Panc1 (cell line): ENCODE measurements around the gene RAET1E. TPM values are rescaled to one million over a fixed set of nuclear protein-coding genes. Genes with fewer than 3 reads are reported as not detected.

Source experiments
- ATAC-seq: fragments of 200-7000 bp; cut with Tn5 transposase; 2 replicates; pipeline ENCODE4 v1.9.1; 2020; ENCODE audit warnings: mild to moderate bottlenecking, moderate library complexity
- BruUV-seq: library from RNA; stranded (reverse); fragments of 400-500 nt; replicated peaks from 2 replicates; lab custom pipeline; 2021; lab: Mats Ljungman, UMichigan
- CTCF ChIA-PET: fragments of 300-600 bp; sonication (Branson Sonifier 250); formaldehyde crosslinking; loops from one replicate; lab custom pipeline; 2022; ENCODE audit warnings: antibody characterized with exemption; lab: Charles Lee
- POLR2A ChIA-PET: fragments of 300-600 bp; sonication (Branson Sonifier 250); formaldehyde crosslinking; loops from one replicate; lab custom pipeline; 2022; ENCODE audit warnings: antibody characterized with exemption; lab: Charles Lee
- DNase-seq: peaks from one replicate; pipeline ENCODE4 v3.0.0-alpha.2; 2010; ENCODE audit warnings: low read depth, low spot score
- H3K27ac ChIP-seq: 2 replicates; pipeline ENCODE4 v1.5.1; 2011; ENCODE audit warnings: mild to moderate bottlenecking, low read length, inconsistent platforms
- H3K27me3 ChIP-seq: fragments of 200-500 bp; sonication (Bioruptor generic); 2 replicates; pipeline ENCODE4 v1.6.0; 2014; ENCODE audit warnings: low read length, inconsistent platforms; ENCODE audit not compliant: control insufficient read depth, insufficient read depth
- H3K36me3 ChIP-seq: fragments of 200-500 bp; sonication (Bioruptor generic); 2 replicates; pipeline ENCODE4 v1.5.1; 2014; ENCODE audit warnings: inconsistent platforms, mild to moderate bottlenecking, low read length, moderate library complexity; ENCODE audit not compliant: control insufficient read depth, insufficient read depth
- H3K4me1 ChIP-seq: 2 replicates; pipeline ENCODE4 v1.5.1; 2011; ENCODE audit warnings: inconsistent platforms, mild to moderate bottlenecking, low read length, moderate library complexity; ENCODE audit not compliant: control insufficient read depth, insufficient read depth
- H3K4me3 ChIP-seq, 2 experiments: 2 replicates each; pipeline ENCODE4 v1.5.1; 2011 to 2012; ENCODE audit warnings: low read depth in 2 of 2, low read length in 2 of 2, mild to moderate bottlenecking in 2 of 2, inconsistent platforms in 1 of 2, moderate library complexity in 1 of 2
- H3K9me3 ChIP-seq: fragments of 200-500 bp; sonication (Bioruptor generic); 2 replicates; pipeline ENCODE4 v1.5.1; 2014; ENCODE audit warnings: low read depth, mild to moderate bottlenecking, inconsistent platforms, low read length, moderate library complexity; ENCODE audit not compliant: control insufficient read depth, insufficient read depth
- POLR2AphosphoS5 ChIP-seq: IDR thresholded peaks from 2 replicates; pipeline ENCODE4 v1.6.1; 2012; ENCODE audit warnings: mild to moderate bottlenecking, low read depth, low read length, moderate library complexity
- SIN3A ChIP-seq: IDR thresholded peaks from 2 replicates; pipeline ENCODE4 v1.6.1; 2012; ENCODE audit warnings: low read depth, mild to moderate bottlenecking, low read length, moderate library complexity, borderline replicate concordance; ENCODE audit not compliant: insufficient read depth
- TCF7L2 ChIP-seq: IDR thresholded peaks from 2 replicates; pipeline ENCODE4 v1.6.1; 2011; ENCODE audit warnings: mild to moderate bottlenecking, low read depth, low read length, inconsistent platforms
- in situ Hi-C: cut with HindIII; loops from 2 replicates; pipeline ENCODE4 v1.10.0; 2016; ENCODE audit warnings: low sequenced_read_pairs, low pct_unique_long_range_greater_than_20kb
- intact Hi-C: fragments of 100-400 bp; cut with micrococcal nuclease; formaldehyde crosslinking; loops from one replicate; pipeline ENCODE4 v1.10.0; 2022; ENCODE audit not compliant: unreplicated experiment
- total RNA-seq: library from RNA; stranded (reverse); gene quantifications from one replicate; pipeline ENCODE4 v1.2.1, GENCODE V29; 2021; ENCODE audit not compliant: unreplicated experiment
- TF ChIP-seq, protein P1 (sequence below): fragments of 450-650 bp; IDR thresholded peaks from 2 replicates; pipeline ENCODE4 v1.5.1; 2017; ENCODE audit warnings: mild to moderate bottlenecking
- TF ChIP-seq, protein P2 (sequence below), 2 experiments: IDR thresholded peaks; 2 replicates each; pipeline ENCODE4 v1.6.1; 2011 to 2012; ENCODE audit warnings: low read depth in 2 of 2, control low read depth in 1 of 2, low read length in 1 of 2, mild to moderate bottlenecking in 1 of 2, moderate library complexity in 1 of 2; ENCODE audit not compliant: insufficient read depth in 1 of 2

The RAET1E gene
- total RNA-seq, 1 experiment from 2014 or later = 1.8 TPM

DNA sequence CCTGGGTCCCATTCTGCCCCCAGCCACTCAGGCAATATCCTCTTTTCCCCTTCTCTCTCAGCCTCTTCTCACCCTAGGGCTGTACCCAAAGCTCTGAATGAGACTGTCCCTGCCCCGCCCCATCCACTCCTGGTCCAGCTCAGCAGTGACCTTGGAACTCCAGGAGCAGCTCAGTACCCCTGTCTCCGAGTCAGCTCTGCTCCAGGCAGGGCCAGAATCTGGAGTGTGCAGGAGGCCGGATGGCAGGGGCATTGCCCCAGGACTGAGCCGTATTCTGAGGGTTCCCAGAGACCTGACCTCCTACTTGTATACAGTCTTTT lies 27.0 kb upstream of the RAET1E start:
- POLR2A ChIA-PET = no interaction called here
- no peak overlapping the region; a peak in 1 of 4 replicates for H3K4me3 ChIP-seq

DNA sequence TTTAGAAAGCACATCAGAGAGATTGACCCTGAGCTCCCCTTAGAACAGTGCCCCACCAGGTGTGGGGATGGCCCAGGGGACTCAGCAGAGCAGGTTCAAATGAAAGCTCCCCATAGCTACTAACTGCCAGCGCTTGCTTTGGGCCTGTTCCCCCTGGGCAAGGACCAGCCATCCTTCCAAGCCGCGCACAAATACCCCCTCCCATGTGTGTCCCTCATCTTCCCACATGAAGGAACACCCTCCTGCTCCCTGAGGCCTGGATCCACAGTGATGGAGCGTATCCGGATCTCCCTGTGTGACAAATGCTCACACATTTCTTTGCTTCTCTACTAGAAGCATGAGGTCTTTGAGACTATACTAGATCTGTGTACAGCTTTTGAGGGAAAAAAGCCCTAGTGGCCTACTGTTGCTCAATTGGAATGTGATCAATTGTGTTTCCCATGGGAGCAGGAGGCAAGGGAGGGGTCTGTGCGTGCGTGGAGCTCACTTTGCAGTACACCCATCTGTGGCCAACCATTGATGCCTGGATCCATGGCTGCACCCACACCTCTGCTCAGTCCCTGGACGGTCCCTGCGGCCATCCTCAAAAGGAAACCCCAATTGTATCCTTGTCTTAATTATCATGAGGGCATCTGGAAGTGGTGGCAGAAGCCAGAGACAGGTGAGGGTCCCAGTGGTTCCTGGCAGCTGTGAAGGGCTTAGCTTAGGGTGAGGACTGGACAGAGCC lies 26.5 kb upstream of the RAET1E start:
- POLR2A ChIA-PET = no interaction called here
- in situ Hi-C loops = no loop called here
- DNase-seq = no peak

More for the DNA sequence above, 27.0 kb upstream of the RAET1E start:
- no TSS peak for BruUV-seq
- H3K9me3 ChIP-seq = no peaks in the 10 kb centered on the region
- ATAC-seq (no peak), DNase-seq (no peak)
- TF ChIP-seq, protein P1, sequence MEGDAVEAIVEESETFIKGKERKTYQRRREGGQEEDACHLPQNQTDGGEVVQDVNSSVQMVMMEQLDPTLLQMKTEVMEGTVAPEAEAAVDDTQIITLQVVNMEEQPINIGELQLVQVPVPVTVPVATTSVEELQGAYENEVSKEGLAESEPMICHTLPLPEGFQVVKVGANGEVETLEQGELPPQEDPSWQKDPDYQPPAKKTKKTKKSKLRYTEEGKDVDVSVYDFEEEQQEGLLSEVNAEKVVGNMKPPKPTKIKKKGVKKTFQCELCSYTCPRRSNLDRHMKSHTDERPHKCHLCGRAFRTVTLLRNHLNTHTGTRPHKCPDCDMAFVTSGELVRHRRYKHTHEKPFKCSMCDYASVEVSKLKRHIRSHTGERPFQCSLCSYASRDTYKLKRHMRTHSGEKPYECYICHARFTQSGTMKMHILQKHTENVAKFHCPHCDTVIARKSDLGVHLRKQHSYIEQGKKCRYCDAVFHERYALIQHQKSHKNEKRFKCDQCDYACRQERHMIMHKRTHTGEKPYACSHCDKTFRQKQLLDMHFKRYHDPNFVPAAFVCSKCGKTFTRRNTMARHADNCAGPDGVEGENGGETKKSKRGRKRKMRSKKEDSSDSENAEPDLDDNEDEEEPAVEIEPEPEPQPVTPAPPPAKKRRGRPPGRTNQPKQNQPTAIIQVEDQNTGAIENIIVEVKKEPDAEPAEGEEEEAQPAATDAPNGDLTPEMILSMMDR = no peak
- TF ChIP-seq POLR2AphosphoS5 = no peak
- TF ChIP-seq SIN3A = no peak
- TF ChIP-seq, protein P2, sequence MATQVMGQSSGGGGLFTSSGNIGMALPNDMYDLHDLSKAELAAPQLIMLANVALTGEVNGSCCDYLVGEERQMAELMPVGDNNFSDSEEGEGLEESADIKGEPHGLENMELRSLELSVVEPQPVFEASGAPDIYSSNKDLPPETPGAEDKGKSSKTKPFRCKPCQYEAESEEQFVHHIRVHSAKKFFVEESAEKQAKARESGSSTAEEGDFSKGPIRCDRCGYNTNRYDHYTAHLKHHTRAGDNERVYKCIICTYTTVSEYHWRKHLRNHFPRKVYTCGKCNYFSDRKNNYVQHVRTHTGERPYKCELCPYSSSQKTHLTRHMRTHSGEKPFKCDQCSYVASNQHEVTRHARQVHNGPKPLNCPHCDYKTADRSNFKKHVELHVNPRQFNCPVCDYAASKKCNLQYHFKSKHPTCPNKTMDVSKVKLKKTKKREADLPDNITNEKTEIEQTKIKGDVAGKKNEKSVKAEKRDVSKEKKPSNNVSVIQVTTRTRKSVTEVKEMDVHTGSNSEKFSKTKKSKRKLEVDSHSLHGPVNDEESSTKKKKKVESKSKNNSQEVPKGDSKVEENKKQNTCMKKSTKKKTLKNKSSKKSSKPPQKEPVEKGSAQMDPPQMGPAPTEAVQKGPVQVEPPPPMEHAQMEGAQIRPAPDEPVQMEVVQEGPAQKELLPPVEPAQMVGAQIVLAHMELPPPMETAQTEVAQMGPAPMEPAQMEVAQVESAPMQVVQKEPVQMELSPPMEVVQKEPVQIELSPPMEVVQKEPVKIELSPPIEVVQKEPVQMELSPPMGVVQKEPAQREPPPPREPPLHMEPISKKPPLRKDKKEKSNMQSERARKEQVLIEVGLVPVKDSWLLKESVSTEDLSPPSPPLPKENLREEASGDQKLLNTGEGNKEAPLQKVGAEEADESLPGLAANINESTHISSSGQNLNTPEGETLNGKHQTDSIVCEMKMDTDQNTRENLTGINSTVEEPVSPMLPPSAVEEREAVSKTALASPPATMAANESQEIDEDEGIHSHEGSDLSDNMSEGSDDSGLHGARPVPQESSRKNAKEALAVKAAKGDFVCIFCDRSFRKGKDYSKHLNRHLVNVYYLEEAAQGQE (IDR thresholded peaks at IDR 0.05; ENCODE audit: insufficient read depth in 1 of 2, low read depth in 2 of 2, low read length in 1 of 2) = no peak
- no peak for TF ChIP-seq TCF7L2
- no peaks in the 10 kb centered on the region for H3K36me3 ChIP-seq
- in situ Hi-C loops = no loop called here
- 0 out of 2 replicates have a peak, but pooled peaks cover 3% of the 10 kb centered on the region for H3K27me3 ChIP-seq
- H3K4me1 ChIP-seq = 0 out of 2 replicates have a peak, but pooled peaks cover 3% of the 10 kb centered on the region
- intact Hi-C loops = loop anchor here (10.0 kb wide), 1 partner anchor 60 kb away; the partner anchor contains the start of gene LRP11
- H3K27ac ChIP-seq = no peak overlapping the region
- CTCF ChIA-PET = interaction anchor here (1.2 kb wide), 1 partner anchor 86 kb away, joined by 4 read pairs; no protein-coding TSS in a partner anchor

More for the DNA sequence above, 26.5 kb upstream of the RAET1E start:
- no peak for TF ChIP-seq SIN3A
- intact Hi-C loops = loop anchor here (10.0 kb wide), 1 partner anchor 60 kb away; the partner anchor contains the start of gene LRP11
- H3K27ac ChIP-seq = no peak overlapping the region
- CTCF ChIA-PET = interaction anchor here (1.2 kb wide), 1 partner anchor 86 kb away, joined by 4 read pairs; no protein-coding TSS in a partner anchor
- 0 out of 2 replicates have a peak, but pooled peaks cover 3% of the 10 kb centered on the region for H3K27me3 ChIP-seq
- no peaks in the 10 kb centered on the region for H3K36me3 ChIP-seq
- H3K4me1 ChIP-seq = 0 out of 2 replicates have a peak, but pooled peaks cover 3% of the 10 kb centered on the region
- no peak for ATAC-seq
- BruUV-seq = no TSS peak
- no peaks in the 10 kb centered on the region for H3K9me3 ChIP-seq
- no peak overlapping the region for H3K4me3 ChIP-seq
